ENCODE measurements around the gene PARVB. TPM values are rescaled to one million over a fixed set of nuclear protein-coding genes. Genes with fewer than 3 reads are reported as not detected.
A peak's percentile ranks its signal among the peaks of the same experiment; 100 is the strongest.

PARVB gene
- total and polyA plus RNA-seq, 4 donors = 7.9 to 34.6 (median 20.2) TPM

- 87% methylated on average over 28 of the region's 28 CpGs for WGBS, 2 donors
- Histone ChIP-seq H3K36me3 (ENCODE audit: control insufficient read depth in 1 of 2, insufficient read depth in 2 of 2, low read length in 1 of 2) (no peaks in the 10 kb centered on the region), H3K27me3 (ENCODE audit: control insufficient read depth in 1 of 2, insufficient read depth in 2 of 2, low read length in 1 of 2) (no peaks in the 10 kb centered on the region), H3K27ac (ENCODE audit: low read depth in 1 of 2, low read length in 2 of 2) (no peak overlapping the region), H3K4me3 (ENCODE audit: low read length in 2 of 2) (no peak overlapping the region), H3K4me1 (ENCODE audit: control insufficient read depth in 1 of 2, insufficient read depth in 2 of 2, low read length in 2 of 2) (no peaks in the 10 kb centered on the region), H3K9me3 (ENCODE audit: control insufficient read depth, low read length) (no peaks in the 10 kb centered on the region)
- intact Hi-C loops (cut with DNase I) = no loop called here
- peak; percentile 83 to 92 for DNase-seq
- peak; percentile 69 for ATAC-seq (ENCODE audit: low FRiP score)
Measured at GRCh38 chr22:44026630-44027511, 2.8 kb downstream of the PARVB start.

- ATAC-seq (ENCODE audit: low FRiP score) = no peak
- no peak for DNase-seq
- Histone ChIP-seq H3K27ac (ENCODE audit: low read depth in 1 of 2, low read length in 2 of 2) (no peak overlapping the region), H3K27me3 (ENCODE audit: control insufficient read depth in 1 of 2, insufficient read depth in 2 of 2, low read length in 1 of 2) (no peaks in the 10 kb centered on the region), H3K4me3 (ENCODE audit: low read length in 2 of 2) (no peak overlapping the region), H3K36me3 (ENCODE audit: control insufficient read depth in 1 of 2, insufficient read depth in 2 of 2, low read length in 1 of 2) (no peaks in the 10 kb centered on the region), H3K4me1 (ENCODE audit: control insufficient read depth in 1 of 2, insufficient read depth in 2 of 2, low read length in 2 of 2) (no peaks in the 10 kb centered on the region), H3K9me3 (ENCODE audit: control insufficient read depth, low read length) (peaks cover 1% of the 10 kb centered on the region)
- intact Hi-C loops (cut with DNase I) = no loop called here
- 79 to 86% methylated on average over 7 of the region's 7 CpGs for WGBS, 2 donors
Measured at GRCh38 chr22:44028091-44028490, 4.0 kb downstream of the PARVB start.

- no peaks in the 10 kb centered on the region for H3K4me1 ChIP-seq (ENCODE audit: control insufficient read depth in 1 of 2, insufficient read depth in 2 of 2, low read length in 2 of 2)
- ATAC-seq (ENCODE audit: low FRiP score) (no peak), DNase-seq (peak in 1 of 2 donors; percentile 2)
- H3K27me3 ChIP-seq (ENCODE audit: control insufficient read depth in 1 of 2, insufficient read depth in 2 of 2, low read length in 1 of 2) = no peaks in the 10 kb centered on the region
- no peak overlapping the region for H3K4me3 ChIP-seq (ENCODE audit: low read length in 2 of 2)
- intact Hi-C loops (cut with DNase I) = no loop called here
- no peak overlapping the region for H3K27ac ChIP-seq (ENCODE audit: low read depth in 1 of 2, low read length in 2 of 2)
- H3K9me3 ChIP-seq (ENCODE audit: control insufficient read depth, low read length) = peaks cover 1% of the 10 kb centered on the region
- WGBS, 2 donors = 92 to 95% methylated on average over 4 of the region's 4 CpGs
- H3K36me3 ChIP-seq (ENCODE audit: control insufficient read depth in 1 of 2, insufficient read depth in 2 of 2, low read length in 1 of 2) = no peaks in the 10 kb centered on the region
Measured at GRCh38 chr22:44029069-44029468, 5.0 kb downstream of the PARVB start.

GRCh38 chr22:44030051-44030701, 6.1 kb downstream of the PARVB start:
- Histone ChIP-seq H3K27me3 (ENCODE audit: control insufficient read depth in 1 of 2, insufficient read depth in 2 of 2, low read length in 1 of 2) (no peaks in the 10 kb centered on the region), H3K27ac (ENCODE audit: low read depth in 1 of 2, low read length in 2 of 2) (no peak overlapping the region), H3K36me3 (ENCODE audit: control insufficient read depth in 1 of 2, insufficient read depth in 2 of 2, low read length in 1 of 2) (no peaks in the 10 kb centered on the region), H3K4me3 (ENCODE audit: low read length in 2 of 2) (no peak overlapping the region), H3K9me3 (ENCODE audit: control insufficient read depth, low read length) (peaks cover 1% of the 10 kb centered on the region), H3K4me1 (ENCODE audit: control insufficient read depth in 1 of 2, insufficient read depth in 2 of 2, low read length in 2 of 2) (no peaks in the 10 kb centered on the region)
- DNase-seq (no peak), ATAC-seq (ENCODE audit: low FRiP score) (no peak)
- 87% methylated on average over 18 of the region's 18 CpGs for WGBS, 2 donors
- intact Hi-C loops (cut with DNase I) = no loop called here

GRCh38 chr22:44030702-44031082, 6.6 kb downstream of the PARVB start:
- no peak for ATAC-seq (ENCODE audit: low FRiP score)
- WGBS, 2 donors = 77 to 84% methylated on average over 8 of the region's 8 CpGs
- Histone ChIP-seq H3K27ac (ENCODE audit: low read depth in 1 of 2, low read length in 2 of 2) (no peak overlapping the region), H3K4me3 (ENCODE audit: low read length in 2 of 2) (no peak overlapping the region), H3K36me3 (ENCODE audit: control insufficient read depth in 1 of 2, insufficient read depth in 2 of 2, low read length in 1 of 2) (no peaks in the 10 kb centered on the region), H3K9me3 (ENCODE audit: control insufficient read depth, low read length) (peaks cover 1% of the 10 kb centered on the region), H3K27me3 (ENCODE audit: control insufficient read depth in 1 of 2, insufficient read depth in 2 of 2, low read length in 1 of 2) (no peaks in the 10 kb centered on the region), H3K4me1 (ENCODE audit: control insufficient read depth in 1 of 2, insufficient read depth in 2 of 2, low read length in 2 of 2) (no peaks in the 10 kb centered on the region)
- intact Hi-C loops (cut with DNase I) = no loop called here
- DNase-seq = peak in 1 of 2 donors; percentile 52

GRCh38 chr22:44031158-44031952, 7.3 kb downstream of the PARVB start:
- peaks cover 1% of the 10 kb centered on the region for H3K9me3 ChIP-seq (ENCODE audit: control insufficient read depth, low read length)
- no peaks in the 10 kb centered on the region for H3K27me3 ChIP-seq (ENCODE audit: control insufficient read depth in 1 of 2, insufficient read depth in 2 of 2, low read length in 1 of 2)
- DNase-seq (peak in 1 of 2 donors; percentile 48), ATAC-seq (ENCODE audit: low FRiP score) (no peak)
- no peak overlapping the region for H3K4me3 ChIP-seq (ENCODE audit: low read length in 2 of 2)
- intact Hi-C loops (cut with DNase I) = no loop called here
- 75 to 79% methylated on average over 21 of the region's 21 CpGs for WGBS, 2 donors
- H3K4me1 ChIP-seq (ENCODE audit: control insufficient read depth in 1 of 2, insufficient read depth in 2 of 2, low read length in 2 of 2) = no peaks in the 10 kb centered on the region
- H3K36me3 ChIP-seq (ENCODE audit: control insufficient read depth in 1 of 2, insufficient read depth in 2 of 2, low read length in 1 of 2) = no peaks in the 10 kb centered on the region
- no peak overlapping the region for H3K27ac ChIP-seq (ENCODE audit: low read depth in 1 of 2, low read length in 2 of 2)

- ATAC-seq (ENCODE audit: low FRiP score) (no peak), DNase-seq (peak in 1 of 2 donors; percentile 21)
- Histone ChIP-seq H3K4me1 (ENCODE audit: control insufficient read depth in 1 of 2, insufficient read depth in 2 of 2, low read length in 2 of 2) (no peaks in the 10 kb centered on the region), H3K9me3 (ENCODE audit: control insufficient read depth, low read length) (peaks cover 1% of the 10 kb centered on the region), H3K27me3 (ENCODE audit: control insufficient read depth in 1 of 2, insufficient read depth in 2 of 2, low read length in 1 of 2) (no peaks in the 10 kb centered on the region), H3K4me3 (ENCODE audit: low read length in 2 of 2) (no peak overlapping the region), H3K36me3 (ENCODE audit: control insufficient read depth in 1 of 2, insufficient read depth in 2 of 2, low read length in 1 of 2) (no peaks in the 10 kb centered on the region), H3K27ac (ENCODE audit: low read depth in 1 of 2, low read length in 2 of 2) (no peak overlapping the region)
- 85 to 86% methylated on average over 14 of the region's 14 CpGs for WGBS, 2 donors
- intact Hi-C loops (cut with DNase I) = no loop called here
Measured at GRCh38 chr22:44032126-44032730, 8.1 kb downstream of the PARVB start.

GRCh38 chr22:44033287-44033686, 9.2 kb downstream of the PARVB start:
- H3K27me3 ChIP-seq (ENCODE audit: control insufficient read depth in 1 of 2, insufficient read depth in 2 of 2, low read length in 1 of 2) = no peaks in the 10 kb centered on the region
- 93 to 94% methylated on average over 7 of the region's 7 CpGs for WGBS, 2 donors
- DNase-seq = no peak
- H3K27ac ChIP-seq (ENCODE audit: low read depth in 1 of 2, low read length in 2 of 2) = no peak overlapping the region
- no peaks in the 10 kb centered on the region for H3K36me3 ChIP-seq (ENCODE audit: control insufficient read depth in 1 of 2, insufficient read depth in 2 of 2, low read length in 1 of 2)
- peaks cover 1% of the 10 kb centered on the region for H3K9me3 ChIP-seq (ENCODE audit: control insufficient read depth, low read length)
- H3K4me1 ChIP-seq (ENCODE audit: control insufficient read depth in 1 of 2, insufficient read depth in 2 of 2, low read length in 2 of 2) = no peaks in the 10 kb centered on the region
- H3K4me3 ChIP-seq (ENCODE audit: low read length in 2 of 2) = no peak overlapping the region
- no peak for ATAC-seq (ENCODE audit: low FRiP score)
- intact Hi-C loops (cut with DNase I) = no loop called here
